Camera-type eye (tissue), 1 donor: Measurements from ENCODE around the gene AOPEP. TPM values are rescaled to one million over a fixed set of nuclear protein-coding genes. Genes with fewer than 3 reads are reported as not detected.

ENCODE experiments used
- total RNA-seq: library from RNA; depleted of rRNA; stranded (reverse); fragments of >200 nt; gene quantifications from one replicate; pipeline ENCODE4 v1.2.3, GENCODE V29; 2014

AOPEP gene
- total RNA-seq = 93.0 TPM

GRCh38 chr9:94726495-94727191 lies at the start of gene AOPEP:
Gene AOPEP (plus strand): TSS chr9:94726699. CDS start chr9:94759784, 33,085 bp downstream.

Other genes with a start within 250 kb of the AOPEP start
- gene PCAT7, start 171.6 kb upstream of the AOPEP start, total RNA-seq = not detected
- 1.0 TPM for gene FBP2, start 132.9 kb upstream of the AOPEP start, total RNA-seq
- gene FBP1, start 87.2 kb upstream of the AOPEP start, total RNA-seq = 1.9 TPM